Activated T-helper 9 cell treated with anti-CD3 and anti-CD28 coated beads, Interleukin-2, amount 50 U/mL, for 16 hours (primary cell): ENCODE measurements around the gene NAGK.
"Not testable (repeated sequence)": the region's sequence is repeated elsewhere in the genome, so short reads cannot be mapped to it uniquely, and the experiment has no call there.

Experiments
- DNase-seq: peaks from one replicate; pipeline ENCODE4 v3.0.0-alpha.2; 2020; ENCODE audit warnings: low read depth

The NAGK gene

GRCh38 chr2:71069376-71069775 lies 928 bp downstream of the NAGK start:
- no peak for DNase-seq

- DNase-seq: no peak
Measured at GRCh38 chr2:71070294-71071093, 2.0 kb downstream of the NAGK start.

GRCh38 chr2:71071681-71072398 lies 3.4 kb downstream of the NAGK start:
- DNase-seq: peak; percentile 52

GRCh38 chr2:71072492-71072891 lies 4.0 kb downstream of the NAGK start:
- DNase-seq: no peak

- no peak for DNase-seq
Measured at GRCh38 chr2:71073475-71073874, 5.0 kb downstream of the NAGK start.

GRCh38 chr2:71074893-71075395 lies 6.5 kb downstream of the NAGK start:
- no peak for DNase-seq

- DNase-seq: no peak
Measured at GRCh38 chr2:71078624-71079023, 10.2 kb downstream of the NAGK start.

- peak; percentile 50 for DNase-seq
Measured at GRCh38 chr2:71082402-71083252, 14.2 kb downstream of the NAGK start.

GRCh38 chr2:71083297-71083696 lies 14.8 kb downstream of the NAGK start:
- DNase-seq: not testable (repeated sequence)

- DNase-seq: not testable (repeated sequence)
Measured at GRCh38 chr2:71083752-71084312, 15.4 kb downstream of the NAGK start.

- DNase-seq: not testable (repeated sequence)
Measured at GRCh38 chr2:71085325-71086003, 17.0 kb downstream of the NAGK start.

- not testable (repeated sequence) for DNase-seq
Measured at GRCh38 chr2:71089475-71089874, 21.0 kb downstream of the NAGK start.

GRCh38 chr2:71091808-71092207 lies 23.4 kb downstream of the NAGK start:
- not testable (repeated sequence) for DNase-seq

- not testable (repeated sequence) for DNase-seq
Measured at GRCh38 chr2:71092491-71093260, 24.2 kb downstream of the NAGK start.

- DNase-seq: peak; percentile 3
Measured at GRCh38 chr2:71100195-71100964, 31.9 kb downstream of the NAGK start.

- no peak for DNase-seq
Measured at GRCh38 chr2:71101656-71102055, 33.2 kb downstream of the NAGK start.

GRCh38 chr2:71102981-71103681 lies 34.7 kb downstream of the NAGK start:
- DNase-seq: no peak

- no peak for DNase-seq
Measured at GRCh38 chr2:71103809-71104208, 35.4 kb downstream of the NAGK start.

GRCh38 chr2:71106463-71106862 lies 38.0 kb downstream of the NAGK start:
- DNase-seq: not testable (repeated sequence)
